D721Med (cell line): ENCODE results near the gene KANSL1.

Experiments used
- DNase-seq: peaks from one replicate; pipeline ENCODE4 v3.0.0; 2011; ENCODE audit warnings: low spot score; ENCODE audit not compliant: insufficient read length
- FAIRE-seq: peaks from 2 replicates; lab custom pipeline; 2011; peaks lifted over from hg19 to GRCh38; lab: Jason Lieb, UNC
- CTCF ChIP-seq: IDR thresholded peaks from 2 replicates; pipeline ENCODE4 v1.5.1; 2012; ENCODE audit warnings: mild to moderate bottlenecking, control low read depth; ENCODE audit not compliant: insufficient read depth; ENCODE audit errors: missing control alignments

The KANSL1 gene

GRCh38 chr17:46031440-46031839 lies 161.8 kb downstream of the KANSL1 start:
- DNase-seq (no peak), FAIRE-seq (no peak)
- no peak for TF ChIP-seq CTCF

- TF ChIP-seq CTCF: no peak
- DNase-seq (no peak), FAIRE-seq (no peak)
These were observed 162.5 kb downstream of the KANSL1 start for GRCh38 chr17:46030752-46031151.

- no peak for TF ChIP-seq CTCF
- DNase-seq (no peak), FAIRE-seq (no peak)
These were observed 163.6 kb downstream of the KANSL1 start for GRCh38 chr17:46029627-46030026.

GRCh38 chr17:46028981-46029565 lies 164.2 kb downstream of the KANSL1 start:
- FAIRE-seq (no peak), DNase-seq (no peak)
- no peak for TF ChIP-seq CTCF

GRCh38 chr17:46028374-46028773 lies 164.9 kb downstream of the KANSL1 start:
- no peak for TF ChIP-seq CTCF
- FAIRE-seq (no peak), DNase-seq (no peak)

GRCh38 chr17:46027976-46028325 lies 165.3 kb downstream of the KANSL1 start:
- no peak for TF ChIP-seq CTCF
- no peak for FAIRE-seq

GRCh38 chr17:46027048-46027975 lies 165.9 kb downstream of the KANSL1 start:
- FAIRE-seq: no peak
- TF ChIP-seq CTCF: no peak
- DNase-seq: no peak

More at GRCh38 chr17:46027976-46028325, 165.3 kb downstream of the KANSL1 start:
- no peak for DNase-seq
